Effector memory CD4-positive, alpha-beta T cell (primary cell): ENCODE data around the gene TCF7.

Source experiments
- DNase-seq, 3 donors: peaks; one replicate each; pipeline ENCODE4 v3.0.0-alpha.2; 2020
- H3K27ac ChIP-seq: 2 replicates; pipeline ENCODE4 v1.7.0; 2013; ENCODE audit warnings: mild to moderate bottlenecking, low read length, moderate library complexity; ENCODE audit not compliant: insufficient read depth, poor library complexity, severe bottlenecking
- H3K27me3 ChIP-seq: replicated peaks from 2 replicates; pipeline ENCODE4 v1.7.0; 2013; ENCODE audit warnings: mild to moderate bottlenecking, low read length; ENCODE audit not compliant: insufficient read depth, control insufficient read depth, poor library complexity, severe bottlenecking
- H3K36me3 ChIP-seq: 2 replicates; pipeline ENCODE4 v1.7.0; 2013; ENCODE audit warnings: mild to moderate bottlenecking, low read length, moderate library complexity; ENCODE audit not compliant: control insufficient read depth, insufficient read depth
- H3K4me1 ChIP-seq: 2 replicates; pipeline ENCODE4 v1.7.0; 2013; ENCODE audit warnings: low read length, mild to moderate bottlenecking; ENCODE audit not compliant: control insufficient read depth, insufficient read depth, poor library complexity, severe bottlenecking
- H3K4me3 ChIP-seq: 2 replicates; pipeline ENCODE4 v1.7.0; 2013; ENCODE audit warnings: low read length, low read depth, mild to moderate bottlenecking; ENCODE audit not compliant: insufficient read depth, poor library complexity, severe bottlenecking
- H3K9me3 ChIP-seq: 2 replicates; pipeline ENCODE4 v1.7.0; 2013; ENCODE audit warnings: mild to moderate bottlenecking, low read length, moderate library complexity; ENCODE audit not compliant: control insufficient read depth
- total RNA-seq, 3 donors: gene quantifications; one replicate each; lab custom pipeline; 2026; lab: John Stamatoyannopoulos, UW

Gene TCF7
- total RNA-seq = 321 to 522 (median 422) reads per million in 3 donors

GRCh38 chr5:134113902-134114875 lies at the start of gene TCF7:
Gene TCF7, plus strand, starts transcription at chr5:134114681. Its CDS starts 226 bp downstream, at chr5:134114907.
- peaks cover 35% of the 10 kb centered on the region for H3K36me3 ChIP-seq
- peak; percentile 74 to 75 (median 74) for DNase-seq
- no peaks in the 10 kb centered on the region for H3K27me3 ChIP-seq
- H3K9me3 ChIP-seq = no peaks in the 10 kb centered on the region
- H3K27ac ChIP-seq = peak within 1 kb of the TSS; percentile 85
- H3K4me1 ChIP-seq = peaks cover 48% of the 10 kb centered on the region
- peak within 1 kb of the TSS; percentile 80 for H3K4me3 ChIP-seq

- no peaks in the 10 kb centered on the region for H3K36me3 ChIP-seq
- DNase-seq = no peak
- peaks cover 22% of the 10 kb centered on the region for H3K4me1 ChIP-seq
- H3K27me3 ChIP-seq = no peaks in the 10 kb centered on the region
- H3K27ac ChIP-seq = no peak overlapping the region
- no peaks in the 10 kb centered on the region for H3K9me3 ChIP-seq
- no peak overlapping the region for H3K4me3 ChIP-seq
Observed at GRCh38 chr5:134069553-134069952, 44.9 kb upstream of the TCF7 start.

GRCh38 chr5:134070725-134071613 lies 43.5 kb upstream of the TCF7 start:
- Histone ChIP-seq H3K36me3 (no peaks in the 10 kb centered on the region), H3K27ac (peak overlapping the region; percentile 63), H3K4me1 (peaks cover 22% of the 10 kb centered on the region), H3K4me3 (peak overlapping the region; percentile 73), H3K27me3 (no peaks in the 10 kb centered on the region), H3K9me3 (no peaks in the 10 kb centered on the region)
- DNase-seq = no peak

- peak overlapping the region; percentile 73 for H3K4me3 ChIP-seq
- no peak for DNase-seq
- peaks cover 22% of the 10 kb centered on the region for H3K4me1 ChIP-seq
- H3K27me3 ChIP-seq = no peaks in the 10 kb centered on the region
- no peaks in the 10 kb centered on the region for H3K9me3 ChIP-seq
- no peaks in the 10 kb centered on the region for H3K36me3 ChIP-seq
- peak overlapping the region; percentile 63 for H3K27ac ChIP-seq
Observed at GRCh38 chr5:134071614-134072207, 42.8 kb upstream of the TCF7 start.

GRCh38 chr5:134072471-134073210 lies 41.8 kb upstream of the TCF7 start:
- no peaks in the 10 kb centered on the region for H3K36me3 ChIP-seq
- H3K9me3 ChIP-seq = no peaks in the 10 kb centered on the region
- no peak for DNase-seq
- H3K4me3 ChIP-seq = no peak overlapping the region
- H3K27me3 ChIP-seq = no peaks in the 10 kb centered on the region
- H3K27ac ChIP-seq = peak overlapping the region; percentile 9
- peaks cover 23% of the 10 kb centered on the region for H3K4me1 ChIP-seq

GRCh38 chr5:134073404-134073803 lies 41.1 kb upstream of the TCF7 start:
- Histone ChIP-seq H3K4me1 (peaks cover 31% of the 10 kb centered on the region), H3K36me3 (no peaks in the 10 kb centered on the region), H3K4me3 (no peak overlapping the region), H3K27ac (no peak overlapping the region), H3K27me3 (no peaks in the 10 kb centered on the region), H3K9me3 (no peaks in the 10 kb centered on the region)
- DNase-seq = no peak

GRCh38 chr5:134075102-134075501 lies 39.4 kb upstream of the TCF7 start:
- no peaks in the 10 kb centered on the region for H3K9me3 ChIP-seq
- H3K4me3 ChIP-seq = no peak overlapping the region
- no peaks in the 10 kb centered on the region for H3K27me3 ChIP-seq
- H3K27ac ChIP-seq = no peak overlapping the region
- no peaks in the 10 kb centered on the region for H3K36me3 ChIP-seq
- peaks cover 38% of the 10 kb centered on the region for H3K4me1 ChIP-seq
- DNase-seq = no peak

- no peak for DNase-seq
- Histone ChIP-seq H3K27ac (no peak overlapping the region), H3K4me1 (peaks cover 29% of the 10 kb centered on the region), H3K36me3 (no peaks in the 10 kb centered on the region), H3K4me3 (no peak overlapping the region), H3K9me3 (no peaks in the 10 kb centered on the region), H3K27me3 (no peaks in the 10 kb centered on the region)
Observed at GRCh38 chr5:134077926-134078580, 36.4 kb upstream of the TCF7 start.
